ENCODE data around the gene ZNF593.

DNA sequence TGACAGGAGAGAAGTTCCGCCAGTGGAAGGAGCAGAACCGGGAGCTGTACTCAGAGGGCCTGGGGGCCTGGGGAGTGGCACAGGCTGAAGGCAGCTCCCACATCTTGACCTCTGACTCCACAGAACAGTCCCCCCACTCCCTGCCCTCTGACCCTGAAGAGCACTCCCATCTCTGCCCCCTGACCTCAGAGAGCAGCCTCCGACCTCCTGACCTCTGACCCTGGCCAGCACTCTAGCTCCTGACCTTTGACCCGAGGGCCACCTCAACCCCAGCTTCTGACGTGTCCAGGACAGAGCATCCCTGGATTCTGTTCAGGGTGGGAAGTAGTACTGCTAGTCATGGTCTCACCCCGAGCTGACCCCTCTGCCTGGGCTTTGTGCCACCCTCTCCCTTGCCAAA lies 19.6 kb downstream of the ZNF593 start:
- TF ChIP-seq CTCF (optimal IDR thresholded peaks at IDR 0.05 in 1 of 3, IDR thresholded peaks at IDR 0.05 in 1 of 3, conservative IDR thresholded peaks at IDR 0.05 in 1 of 3; ENCODE audit: extremely low read depth in 1 of 3, insufficient read depth in 2 of 3, low read length in 3 of 3), result no peak
- no peak for TF ChIP-seq EZH2 (IDR thresholded peaks at IDR 0.05; ENCODE audit: low read length)

All from keratinocyte (primary cell).